Fibroblast of peridontal ligament (primary cell): ENCODE data around the gene SERPINA3.
A peak's percentile ranks its signal among the peaks of the same experiment; 100 is the strongest.
"Not testable (repeated sequence)": the region's sequence is repeated elsewhere in the genome, so short reads cannot be mapped to it uniquely, and the experiment has no call there.

Source experiments
- DNase-seq: peaks from one replicate; pipeline ENCODE4 v3.0.0-alpha.2; 2010; ENCODE audit errors: extremely low read depth

SERPINA3 gene

GRCh38 chr14:94612174-94612573 lies at the start of gene SERPINA3:
Gene SERPINA3 (plus strand): TSS chr14:94612391. CDS start chr14:94614442, 2,051 bp downstream.
- peak; percentile 8 for DNase-seq

DNA sequence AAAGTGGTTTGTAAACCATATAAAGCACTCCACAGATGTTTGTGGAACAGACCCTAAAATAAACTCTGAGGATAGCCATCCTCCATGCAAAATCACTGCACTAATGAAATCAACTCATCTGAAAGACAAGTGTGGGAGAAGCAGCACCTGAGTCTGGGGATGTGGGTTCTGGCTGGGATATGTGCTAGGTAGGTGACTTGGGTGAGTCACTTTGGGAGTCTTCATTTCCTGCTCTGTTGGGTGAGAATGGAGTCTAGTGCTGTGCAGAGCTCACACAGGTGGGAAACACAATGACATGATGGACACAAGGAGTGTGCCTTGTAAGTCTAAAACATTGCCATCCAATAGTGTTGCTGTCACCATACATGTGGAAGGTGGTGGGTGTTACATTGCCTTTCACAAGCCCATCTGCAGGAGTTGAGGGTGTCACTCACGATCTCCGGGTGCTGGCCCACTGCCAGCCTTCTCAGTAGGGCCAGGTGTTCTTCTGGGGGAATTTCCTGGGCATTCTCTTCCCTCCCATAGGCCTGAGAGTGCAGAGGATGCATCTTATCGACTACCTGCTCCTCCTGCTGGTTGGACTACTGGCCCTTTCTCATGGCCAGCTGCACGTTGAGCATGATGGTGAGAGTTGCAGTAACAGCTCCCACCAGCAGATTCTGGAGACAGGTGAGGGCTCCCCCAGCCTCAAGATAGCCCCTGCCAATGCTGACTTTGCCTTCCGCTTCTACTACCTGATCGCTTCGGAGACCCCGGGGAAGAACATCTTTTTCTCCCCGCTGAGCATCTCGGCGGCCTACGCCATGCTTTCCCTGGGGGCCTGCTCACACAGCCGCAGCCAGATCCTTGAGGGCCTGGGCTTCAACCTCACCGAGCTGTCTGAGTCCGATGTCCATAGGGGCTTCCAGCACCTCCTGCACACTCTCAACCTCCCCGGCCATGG lies 49.0 kb upstream of the SERPINA3 start:
- DNase-seq = no peak

GRCh38 chr14:94564381-94564780 lies 47.8 kb upstream of the SERPINA3 start:
- DNase-seq = no peak

GRCh38 chr14:94568186-94568585 lies 44.0 kb upstream of the SERPINA3 start:
- DNase-seq = no peak

DNA sequence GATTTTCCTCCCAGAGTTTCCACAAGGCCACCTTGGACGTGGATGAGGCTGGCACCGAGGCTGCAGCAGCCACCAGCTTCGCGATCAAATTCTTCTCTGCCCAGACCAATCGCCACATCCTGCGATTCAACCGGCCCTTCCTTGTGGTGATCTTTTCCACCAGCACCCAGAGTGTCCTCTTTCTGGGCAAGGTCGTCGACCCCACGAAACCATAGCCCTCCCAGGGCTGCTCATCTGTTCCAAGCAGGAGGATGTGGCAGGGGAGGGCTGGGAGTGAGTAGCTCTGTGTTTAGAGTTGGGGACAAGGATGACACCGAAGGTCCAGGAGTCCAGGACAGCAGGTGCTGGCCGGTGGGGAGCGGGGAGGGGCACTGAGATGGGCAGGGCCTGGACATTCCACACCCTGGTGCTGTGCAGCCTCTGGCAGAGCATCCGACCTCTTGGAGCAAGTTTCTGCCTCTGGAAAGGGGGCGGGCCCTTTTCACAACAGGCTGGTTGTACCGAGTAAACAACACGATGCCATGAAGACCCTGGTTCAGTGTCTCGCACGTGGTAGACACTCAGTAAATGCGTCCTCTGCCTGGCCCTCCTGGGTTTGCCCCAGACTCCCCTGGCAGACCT lies 42.7 kb upstream of the SERPINA3 start:
- DNase-seq = no peak

DNA sequence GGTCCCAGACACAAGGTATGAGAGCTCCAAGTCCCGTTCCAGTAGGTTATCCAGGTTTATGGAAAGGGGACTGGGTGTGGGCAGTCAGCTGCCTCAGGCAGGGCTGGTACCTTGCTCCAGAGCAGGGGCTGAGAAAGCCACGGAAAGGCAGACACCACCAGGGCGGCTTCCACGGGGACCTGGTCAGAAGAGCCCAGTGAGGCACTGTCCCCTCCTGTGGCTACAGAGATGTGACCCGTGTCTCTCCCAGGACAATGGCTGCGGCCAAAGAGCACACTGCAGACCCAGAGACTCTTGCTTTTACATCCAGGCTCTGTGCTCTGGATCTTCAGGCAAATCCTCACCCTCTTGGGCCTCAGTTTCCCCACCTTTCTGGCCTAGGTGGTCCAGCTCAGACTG lies 42.2 kb upstream of the SERPINA3 start:
- no peak for DNase-seq

DNA sequence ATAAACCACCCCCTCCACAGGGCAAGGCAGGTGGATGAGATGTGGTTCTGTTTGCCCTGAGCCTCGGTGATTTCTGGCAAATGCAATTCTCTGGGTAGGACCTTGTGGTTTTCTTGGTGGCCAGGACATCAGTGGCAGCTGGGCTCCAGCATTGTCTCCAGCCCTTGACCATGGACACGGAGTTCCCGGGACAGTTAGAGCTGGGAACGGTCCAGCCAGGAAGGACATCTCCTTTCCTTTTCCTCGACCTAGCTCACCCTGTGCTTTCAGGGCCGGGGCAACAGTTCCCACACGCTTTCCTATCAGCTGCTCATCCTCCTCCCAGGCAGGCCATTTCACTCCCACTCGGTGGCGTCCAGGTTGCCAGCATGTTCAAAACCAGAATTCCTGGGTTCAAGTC lies 41.8 kb upstream of the SERPINA3 start:
- DNase-seq = no peak

DNA sequence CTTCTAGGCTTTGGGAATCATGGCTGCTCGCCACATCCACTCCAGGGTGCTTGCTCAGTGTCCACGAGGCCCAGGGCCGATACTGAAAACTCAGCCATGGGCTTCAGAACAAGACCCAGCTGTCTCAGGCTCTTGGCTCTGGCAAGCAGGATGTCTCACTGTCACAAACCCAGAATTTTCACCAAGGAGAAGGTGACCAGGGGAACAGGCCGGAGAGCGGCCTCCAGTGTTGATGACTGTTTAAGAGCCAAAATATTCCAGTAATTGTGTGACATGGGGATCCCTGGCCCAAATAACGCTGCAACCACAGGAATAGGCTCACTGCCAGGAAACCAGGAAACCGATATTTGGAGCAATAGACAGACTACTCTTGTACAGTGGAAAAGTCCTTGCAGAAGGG lies 40.8 kb upstream of the SERPINA3 start:
- peak; percentile 29 for DNase-seq

DNA sequence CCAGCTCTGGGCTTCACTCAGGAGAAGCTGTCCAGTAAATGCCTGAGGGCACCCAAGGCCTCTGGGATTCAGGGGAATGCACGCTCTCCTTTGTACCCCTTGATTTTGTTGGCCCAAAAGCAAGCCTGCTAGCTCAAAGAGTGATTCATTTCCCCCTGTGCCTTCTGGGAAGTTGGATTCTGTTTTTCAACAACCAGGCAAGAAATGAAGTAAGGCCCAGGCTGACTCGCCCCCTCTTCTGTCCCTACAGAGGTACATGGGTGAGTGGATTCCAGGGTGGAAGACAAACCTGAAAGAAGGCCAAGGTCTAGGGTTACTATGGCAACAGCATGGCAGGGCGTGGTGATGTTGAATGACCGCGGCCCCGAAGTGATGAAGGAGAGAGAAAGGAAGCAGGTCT lies 40.2 kb upstream of the SERPINA3 start:
- DNase-seq = peak; percentile 43

DNA sequence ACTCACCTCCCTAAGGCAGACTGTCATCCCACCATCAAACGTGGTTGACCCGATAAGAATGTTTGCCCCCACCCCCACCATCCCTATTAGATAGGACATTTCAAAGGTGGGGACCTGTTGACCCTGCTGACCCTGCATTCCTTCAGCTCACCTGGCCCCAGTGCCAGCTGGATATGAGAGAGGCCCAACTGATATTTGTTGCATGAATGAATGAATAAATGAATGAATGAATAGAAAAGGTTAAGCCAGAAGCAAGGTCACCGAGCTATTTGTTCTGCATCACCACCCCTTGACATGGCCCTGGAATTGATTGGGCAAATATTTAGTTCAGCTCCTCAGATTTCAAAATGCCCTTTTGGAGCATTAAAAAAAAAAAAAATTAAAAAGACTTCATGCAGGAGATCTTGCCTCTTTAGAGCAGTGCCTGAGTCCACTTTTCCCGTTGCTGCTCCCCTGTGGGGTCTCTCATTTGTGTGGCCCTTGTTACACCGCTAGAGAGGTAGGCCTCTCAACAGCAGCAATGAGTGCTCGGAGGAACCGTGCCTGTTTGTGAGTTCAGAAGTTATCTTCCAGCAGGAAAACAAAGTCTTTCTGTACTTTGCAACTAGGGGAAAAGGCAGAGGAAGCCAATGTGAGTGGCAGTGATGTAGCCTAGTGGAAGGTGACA lies 39.4 kb upstream of the SERPINA3 start:
- no peak for DNase-seq

- no peak for DNase-seq
These were observed 38.5 kb upstream of the SERPINA3 start for GRCh38 chr14:94573475-94574277.

DNA sequence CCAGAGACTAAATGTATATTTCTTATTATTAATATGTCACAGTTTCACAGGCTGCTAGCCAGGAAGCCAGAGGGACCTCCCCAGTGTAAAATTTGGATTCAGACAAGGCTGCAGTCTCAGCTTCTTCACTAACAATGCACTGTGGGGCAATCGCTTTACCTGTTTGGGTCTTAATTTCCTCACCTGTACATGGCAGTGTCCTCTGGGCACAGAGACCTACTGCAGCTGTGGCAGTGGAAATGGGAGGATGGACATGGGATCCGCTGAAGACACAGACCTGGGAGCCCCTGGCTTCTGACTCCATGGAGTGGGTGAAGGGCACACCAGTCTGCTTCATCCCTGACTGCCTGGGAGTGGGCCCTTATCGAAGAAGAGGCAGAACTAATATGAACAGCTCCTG lies 37.9 kb upstream of the SERPINA3 start:
- DNase-seq = no peak

- peak; percentile 12 for DNase-seq
These were observed 36.2 kb upstream of the SERPINA3 start for GRCh38 chr14:94575730-94576585.

GRCh38 chr14:94577472-94577871 lies 34.7 kb upstream of the SERPINA3 start:
- DNase-seq = not testable (repeated sequence)

GRCh38 chr14:94578712-94579111 lies 33.5 kb upstream of the SERPINA3 start:
- no peak for DNase-seq

DNA sequence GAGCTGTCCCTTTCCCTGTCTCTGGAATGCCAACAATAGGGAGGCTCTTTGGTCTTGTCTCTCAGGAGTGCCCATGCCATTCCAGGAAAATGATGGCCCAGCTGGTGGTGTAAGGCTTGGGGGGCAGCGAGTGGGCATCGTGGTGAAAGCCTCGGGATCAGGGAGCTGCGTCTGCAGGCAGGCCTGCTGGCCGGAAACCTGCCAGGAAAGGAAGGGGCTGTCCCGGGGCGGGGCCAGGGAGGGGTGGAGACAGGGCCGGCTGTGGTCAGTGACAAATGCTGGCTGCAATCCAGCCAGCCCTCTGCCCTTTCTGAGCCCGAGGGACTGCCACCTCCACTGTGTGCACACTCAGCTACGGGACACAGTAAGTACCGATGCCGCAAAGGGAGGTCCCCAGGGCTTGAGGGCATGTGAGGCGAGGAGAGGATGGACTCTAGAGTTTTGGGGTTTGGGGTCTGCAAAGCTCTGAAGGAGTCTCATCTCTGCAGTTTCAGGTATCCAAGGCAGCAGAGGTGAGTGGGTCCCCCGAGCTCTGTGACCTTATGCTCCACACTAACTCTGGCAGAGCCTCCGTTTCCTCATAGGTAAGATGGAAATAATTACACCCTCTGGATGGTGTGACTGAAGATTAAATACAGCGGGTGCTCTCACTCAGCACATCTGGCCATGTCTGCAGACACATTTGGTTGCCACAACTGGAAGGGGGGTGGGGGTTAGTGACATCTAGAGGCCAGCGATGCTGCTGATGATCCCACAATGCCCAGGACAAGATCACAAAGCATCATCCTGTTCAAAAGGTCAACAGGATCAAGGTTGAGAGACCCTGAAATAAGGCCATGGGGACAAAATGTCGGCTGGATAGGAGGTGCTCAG lies 30.8 kb upstream of the SERPINA3 start, which contains the start of gene SERPINA5:
TSS of gene SERPINA5 (plus strand) at position 300 of the 873 bp plus-strand sequence. CDS start 5,937 bp downstream, outside the sequence.
- no peak for DNase-seq

GRCh38 chr14:94582199-94582750 lies 29.9 kb upstream of the SERPINA3 start:
- DNase-seq = no peak

GRCh38 chr14:94582851-94583250 lies 29.3 kb upstream of the SERPINA3 start:
- no peak for DNase-seq

GRCh38 chr14:94583557-94583956 lies 28.6 kb upstream of the SERPINA3 start:
- no peak for DNase-seq
